ENCODE data around the gene NOP16. TPM values are rescaled to one million over a fixed set of nuclear protein-coding genes. Genes with fewer than 3 reads are reported as not detected.
A peak's percentile ranks its signal among the peaks of the same experiment; 100 is the strongest.

NOP16 gene
- total RNA-seq, 3 donors from 2014 or later, result 17.0 to 22.9 (median 18.4) TPM

DNA sequence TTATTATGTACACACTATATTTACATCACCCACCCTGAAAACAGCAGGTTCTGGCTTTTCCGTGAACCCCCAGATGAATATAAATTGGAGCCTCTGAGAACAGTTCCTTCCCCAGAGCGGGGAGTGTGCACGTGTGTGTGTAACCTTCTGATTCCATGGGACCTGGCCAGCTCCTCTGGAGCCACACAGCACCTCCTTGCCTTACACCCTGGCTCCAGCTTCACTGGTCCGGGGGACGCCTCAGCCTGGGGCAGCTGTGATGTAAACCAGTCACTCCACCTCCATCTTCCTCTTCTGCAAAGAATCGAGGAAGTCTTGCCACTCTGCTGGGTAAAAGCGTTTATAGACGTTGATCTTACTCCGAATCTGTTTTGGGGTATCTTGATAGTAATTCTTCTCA, 4.4 kb downstream of the NOP16 start:
- H3K4me1 ChIP-seq (ENCODE audit: low read depth), result peaks cover 11% of the 10 kb centered on the region
- intact Hi-C loops (cut with DNase I, micrococcal nuclease), result no loop called here
- no peaks in the 10 kb centered on the region for H3K9me3 ChIP-seq
- DNase-seq (peak in 1 of 3 donors; percentile 7), ATAC-seq (no peak)
- no peaks in the 10 kb centered on the region for H3K36me3 ChIP-seq (ENCODE audit: low read depth)
- TF ChIP-seq, protein P1, sequence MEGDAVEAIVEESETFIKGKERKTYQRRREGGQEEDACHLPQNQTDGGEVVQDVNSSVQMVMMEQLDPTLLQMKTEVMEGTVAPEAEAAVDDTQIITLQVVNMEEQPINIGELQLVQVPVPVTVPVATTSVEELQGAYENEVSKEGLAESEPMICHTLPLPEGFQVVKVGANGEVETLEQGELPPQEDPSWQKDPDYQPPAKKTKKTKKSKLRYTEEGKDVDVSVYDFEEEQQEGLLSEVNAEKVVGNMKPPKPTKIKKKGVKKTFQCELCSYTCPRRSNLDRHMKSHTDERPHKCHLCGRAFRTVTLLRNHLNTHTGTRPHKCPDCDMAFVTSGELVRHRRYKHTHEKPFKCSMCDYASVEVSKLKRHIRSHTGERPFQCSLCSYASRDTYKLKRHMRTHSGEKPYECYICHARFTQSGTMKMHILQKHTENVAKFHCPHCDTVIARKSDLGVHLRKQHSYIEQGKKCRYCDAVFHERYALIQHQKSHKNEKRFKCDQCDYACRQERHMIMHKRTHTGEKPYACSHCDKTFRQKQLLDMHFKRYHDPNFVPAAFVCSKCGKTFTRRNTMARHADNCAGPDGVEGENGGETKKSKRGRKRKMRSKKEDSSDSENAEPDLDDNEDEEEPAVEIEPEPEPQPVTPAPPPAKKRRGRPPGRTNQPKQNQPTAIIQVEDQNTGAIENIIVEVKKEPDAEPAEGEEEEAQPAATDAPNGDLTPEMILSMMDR (IDR thresholded peaks at IDR 0.05), result no peak
- no peak overlapping the region for H3K4me3 ChIP-seq

- ATAC-seq (no peak), DNase-seq (peak in 1 of 3 donors; percentile 48)
- no peaks in the 10 kb centered on the region for H3K36me3 ChIP-seq (ENCODE audit: low read depth)
- intact Hi-C loops (cut with DNase I, micrococcal nuclease), result no loop called here
- TF ChIP-seq, protein P1 (IDR thresholded peaks at IDR 0.05), result no peak
- no peaks in the 10 kb centered on the region for H3K9me3 ChIP-seq
- peaks cover 11% of the 10 kb centered on the region for H3K4me1 ChIP-seq (ENCODE audit: low read depth)
- no peak overlapping the region for H3K4me3 ChIP-seq
Observed at GRCh38 chr5:176383248-176383905, 5.0 kb downstream of the NOP16 start.

DNA sequence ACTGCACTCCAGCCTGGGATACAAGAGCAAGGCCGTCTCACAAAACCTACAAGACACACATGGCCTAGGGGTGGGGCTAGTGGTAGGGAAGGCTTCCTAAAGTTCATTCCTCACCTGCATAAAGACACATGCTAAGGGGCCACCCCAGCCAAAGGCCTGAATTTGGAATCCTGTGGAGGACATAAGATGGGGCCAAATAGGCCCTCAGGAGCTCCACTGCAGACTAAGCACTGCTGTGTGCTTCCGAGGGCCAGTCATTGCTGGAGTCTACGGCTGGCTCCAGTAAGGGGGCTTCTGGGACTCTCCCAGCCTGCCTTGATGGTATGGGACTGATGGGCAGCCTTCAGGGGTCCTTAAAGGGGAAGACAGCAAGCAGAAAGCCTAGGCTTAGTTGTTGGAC, 5.7 kb downstream of the NOP16 start:
- Histone ChIP-seq H3K36me3 (ENCODE audit: low read depth) (no peaks in the 10 kb centered on the region), H3K4me3 (no peak overlapping the region), H3K4me1 (ENCODE audit: low read depth) (peaks cover 9% of the 10 kb centered on the region), H3K9me3 (no peaks in the 10 kb centered on the region)
- TF ChIP-seq, protein P1 (IDR thresholded peaks at IDR 0.05), result no peak
- ATAC-seq (no peak), DNase-seq (no peak)
- intact Hi-C loops (cut with DNase I, micrococcal nuclease), result no loop called here

GRCh38 chr5:176381979-176382378, 6.4 kb downstream of the NOP16 start:
- Histone ChIP-seq H3K9me3 (no peaks in the 10 kb centered on the region), H3K4me1 (ENCODE audit: low read depth) (peaks cover 2% of the 10 kb centered on the region), H3K4me3 (no peak overlapping the region), H3K36me3 (ENCODE audit: low read depth) (no peaks in the 10 kb centered on the region)
- TF ChIP-seq, protein P1 (IDR thresholded peaks at IDR 0.05), result no peak
- intact Hi-C loops (cut with DNase I, micrococcal nuclease), result no loop called here
- DNase-seq, result no peak
- ATAC-seq, result no peak

DNA sequence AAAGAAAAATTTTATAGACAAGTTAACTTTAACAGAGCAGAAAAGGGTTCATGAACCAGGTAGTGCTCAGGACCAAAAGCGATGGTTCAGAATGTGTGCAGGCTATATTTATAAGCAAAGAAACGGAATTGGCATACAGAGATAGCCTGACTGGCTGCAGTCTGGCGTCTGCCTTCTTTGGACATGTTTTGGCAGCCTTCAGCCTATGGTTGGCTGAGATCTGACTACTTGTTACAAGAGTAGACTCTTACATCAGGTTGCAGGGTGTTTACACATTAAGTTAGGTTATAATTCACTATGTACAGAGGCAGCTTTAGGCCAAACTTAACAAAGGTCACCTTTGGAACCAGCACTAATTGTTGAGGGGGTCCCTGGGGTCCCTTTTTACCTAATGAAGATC, 7.0 kb downstream of the NOP16 start:
- Histone ChIP-seq H3K36me3 (ENCODE audit: low read depth) (no peaks in the 10 kb centered on the region), H3K4me3 (no peak overlapping the region), H3K4me1 (ENCODE audit: low read depth) (no peaks in the 10 kb centered on the region), H3K9me3 (no peaks in the 10 kb centered on the region)
- DNase-seq, result no peak
- intact Hi-C loops (cut with DNase I, micrococcal nuclease), result no loop called here
- no peak for ATAC-seq
- TF ChIP-seq, protein P1 (IDR thresholded peaks at IDR 0.05), result no peak

- intact Hi-C loops (cut with DNase I, micrococcal nuclease), result no loop called here
- H3K4me3 ChIP-seq, result no peak overlapping the region
- no peaks in the 10 kb centered on the region for H3K4me1 ChIP-seq (ENCODE audit: low read depth)
- DNase-seq (no peak), ATAC-seq (no peak)
- no peaks in the 10 kb centered on the region for H3K9me3 ChIP-seq
- H3K36me3 ChIP-seq (ENCODE audit: low read depth), result no peaks in the 10 kb centered on the region
- TF ChIP-seq, protein P1 (IDR thresholded peaks at IDR 0.05), result no peak
Observed at GRCh38 chr5:176379881-176380280, 8.5 kb downstream of the NOP16 start.

All from mucosa of descending colon (tissue), 3 donors.